Measurements from ENCODE around the gene ACP5.
A peak's percentile ranks its signal among the peaks of the same experiment; 100 is the strongest.
"Not testable (repeated sequence)": the region's sequence is repeated elsewhere in the genome, so short reads cannot be mapped to it uniquely, and the experiment has no call there.

Gene ACP5

DNA sequence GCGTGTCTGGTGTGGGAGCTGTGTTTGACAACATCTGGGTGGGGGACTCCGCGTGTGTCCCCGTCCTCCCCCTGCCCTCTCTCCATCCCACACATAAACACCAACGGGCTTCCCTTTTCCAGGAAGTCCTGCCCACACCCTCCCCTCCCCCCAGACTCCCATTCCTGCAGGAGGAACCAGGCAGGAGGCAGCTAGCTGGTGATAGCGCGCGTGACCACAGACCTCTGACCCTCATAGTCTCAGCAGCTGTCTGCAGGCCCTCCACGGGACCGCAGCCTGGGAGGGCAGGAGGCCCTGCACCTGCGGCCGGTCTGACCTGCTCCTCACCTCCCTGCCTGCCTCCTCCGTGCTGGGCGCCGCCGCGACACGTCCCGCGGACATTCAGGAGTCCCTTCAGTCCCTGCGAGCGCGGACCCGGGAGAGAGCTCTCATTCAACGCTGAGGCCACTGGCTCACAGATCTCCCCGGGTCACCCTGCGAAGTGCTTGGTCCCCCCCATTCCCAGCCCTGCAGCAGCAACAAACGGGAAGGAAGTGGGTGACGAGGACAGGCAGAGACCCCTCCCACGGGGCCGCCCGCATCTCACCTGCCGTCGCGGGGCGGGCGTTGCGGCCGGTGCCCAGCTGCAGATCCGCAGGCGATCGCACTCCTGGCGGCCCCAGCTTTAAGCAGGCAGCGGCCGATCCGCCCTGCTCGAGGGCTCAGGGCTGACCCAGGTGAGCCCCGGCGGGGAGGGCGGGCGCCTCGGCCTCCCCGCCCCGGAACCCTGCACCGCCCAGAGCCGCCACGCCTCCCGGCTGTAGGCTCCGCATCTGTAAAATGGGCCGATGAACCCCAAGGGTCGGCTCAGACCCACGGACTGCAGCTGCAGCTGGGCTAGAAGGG lies 1.1 kb upstream of the ACP5 start:
- no peak for DNase-seq

GRCh38 chr19:11576227-11576626 lies 1.2 kb downstream of the ACP5 start:
- DNase-seq: no peak

DNA sequence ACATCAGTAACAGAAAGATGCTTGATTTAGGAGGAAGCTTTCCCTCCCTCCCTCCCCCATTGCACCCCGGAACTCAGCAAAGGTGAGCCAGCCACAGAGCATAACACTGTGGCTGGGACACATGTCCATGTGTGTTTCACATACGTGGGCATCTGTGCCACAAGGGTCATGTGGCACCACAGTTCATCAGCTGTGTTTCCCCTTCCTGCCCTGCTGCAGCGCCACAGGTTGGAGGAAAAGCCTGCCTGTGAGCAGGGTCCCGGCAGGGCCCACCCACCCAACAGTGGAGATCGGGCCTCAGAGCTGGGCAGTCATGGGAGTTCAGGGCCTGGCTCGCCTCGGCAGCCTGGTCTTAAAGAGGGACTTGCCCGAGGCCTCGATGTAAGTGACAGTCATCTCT lies 2.8 kb downstream of the ACP5 start:
- DNase-seq: no peak

- DNase-seq: not testable (repeated sequence)
Observed at GRCh38 chr19:11573763-11574162, 3.7 kb downstream of the ACP5 start.

DNA sequence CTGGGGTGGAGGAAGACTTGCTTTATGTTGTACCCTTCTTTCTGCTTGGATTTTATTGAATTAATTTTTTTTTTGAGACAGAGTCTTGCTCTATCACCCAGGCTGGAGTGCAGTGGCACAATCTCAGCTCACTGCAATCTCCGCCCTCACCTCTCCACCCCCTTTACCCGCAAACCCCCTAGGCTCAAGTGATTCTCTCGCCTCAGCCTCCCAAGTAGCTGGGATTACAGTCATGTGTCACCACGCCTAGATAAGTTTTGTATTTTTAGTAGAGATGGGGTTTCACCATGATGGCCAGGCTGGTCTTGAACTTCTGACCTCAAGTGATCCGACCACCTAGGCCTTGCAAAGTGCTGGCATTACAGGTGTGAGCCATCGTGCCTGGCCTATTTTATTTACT lies 4.1 kb downstream of the ACP5 start:
- DNase-seq: not testable (repeated sequence)

DNA sequence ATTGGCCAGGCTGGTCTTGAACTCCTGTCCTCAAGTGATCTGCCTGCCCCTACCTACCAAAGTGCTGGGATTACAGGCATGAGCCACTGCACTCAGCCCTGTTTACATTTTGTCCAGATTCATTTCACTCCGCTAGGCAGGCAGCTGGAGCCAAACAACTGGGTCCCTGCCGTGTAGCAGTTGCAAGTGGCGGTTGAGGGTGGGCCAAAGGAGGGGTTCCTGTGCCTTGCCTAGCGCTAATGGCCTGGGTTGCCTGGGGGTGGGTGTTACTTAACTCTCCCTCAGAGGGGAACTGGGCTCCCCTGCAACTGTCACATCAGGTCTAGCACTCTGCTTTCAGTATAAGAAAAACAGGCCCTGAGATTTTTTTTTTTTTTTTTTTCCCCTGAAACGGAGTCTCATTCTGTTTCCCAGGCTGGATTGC lies 7.4 kb downstream of the ACP5 start:
- no peak for DNase-seq

DNA sequence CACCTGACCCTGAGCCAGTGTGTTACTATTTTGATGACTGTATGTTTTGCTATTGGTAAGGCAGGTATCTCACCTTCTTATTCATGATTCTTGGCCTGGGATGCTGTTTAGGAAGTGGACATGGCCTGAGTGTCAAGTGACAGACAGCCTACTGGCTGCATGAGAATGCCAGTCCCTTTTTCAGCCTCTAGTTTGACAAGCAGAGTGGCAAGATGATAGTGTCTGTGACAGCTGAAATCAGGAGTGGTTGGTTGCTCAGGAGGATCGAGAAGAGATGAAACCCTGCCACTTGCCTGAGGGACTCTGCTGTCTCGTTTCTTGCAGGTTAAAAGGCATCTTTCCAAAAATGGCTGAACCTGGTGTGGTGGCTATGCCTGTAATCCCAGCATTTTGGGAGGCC lies 11.3 kb downstream of the ACP5 start:
- DNase-seq: no peak

DNA sequence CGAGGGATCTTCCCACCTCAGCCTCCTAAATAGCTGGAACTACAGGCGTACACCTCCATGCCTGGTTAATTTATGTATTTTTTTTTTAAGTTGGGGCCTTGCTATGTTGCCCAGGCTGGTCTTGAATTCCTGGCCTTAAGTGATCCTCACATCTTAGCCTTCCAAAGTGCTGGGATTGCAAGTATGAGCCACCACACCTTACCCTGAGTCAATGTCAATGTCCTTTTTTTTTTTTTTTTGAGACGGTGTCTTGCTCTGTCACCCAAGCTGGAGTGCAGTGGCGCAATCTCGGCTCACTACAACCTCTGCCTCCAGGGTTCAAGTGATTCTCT lies 11.8 kb downstream of the ACP5 start:
- not testable (repeated sequence) for DNase-seq

DNA sequence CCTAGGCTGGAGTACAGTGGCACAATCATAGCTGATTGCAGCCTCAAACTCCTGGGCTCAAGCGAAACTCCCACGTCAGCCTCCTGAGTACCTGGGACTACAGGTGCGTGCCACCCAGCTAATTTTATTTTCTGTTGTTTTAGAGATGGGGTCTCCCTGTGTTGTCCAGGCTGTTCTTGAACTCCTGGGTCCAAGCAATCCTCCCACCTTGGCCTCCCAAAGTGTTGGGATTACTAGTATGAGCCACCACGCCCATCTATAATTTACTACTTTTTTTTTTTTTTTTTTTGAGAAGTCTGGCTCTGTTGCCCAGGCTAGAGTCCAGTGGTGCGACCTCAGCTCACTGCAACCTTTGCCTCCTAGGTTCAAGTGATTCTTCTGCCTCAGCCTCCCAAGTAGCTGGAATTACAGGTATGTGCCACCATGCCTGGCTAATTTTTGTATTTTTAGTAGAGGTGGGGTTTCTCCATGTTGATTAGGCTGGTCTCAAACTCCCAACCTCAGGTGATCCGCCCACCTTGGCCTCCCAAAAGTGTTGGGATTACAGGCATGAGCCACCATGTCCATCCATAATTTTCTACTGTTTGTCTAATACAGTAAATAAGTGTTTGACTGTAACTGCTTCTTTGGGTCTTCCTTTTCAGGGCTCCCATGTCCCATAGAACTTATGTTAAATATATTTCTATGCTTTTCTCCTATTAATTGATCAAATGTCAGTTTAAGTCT lies 13.2 kb downstream of the ACP5 start:
- not testable (repeated sequence) for DNase-seq

GRCh38 chr19:11563532-11563931 lies 13.9 kb downstream of the ACP5 start:
- DNase-seq: no peak

DNA sequence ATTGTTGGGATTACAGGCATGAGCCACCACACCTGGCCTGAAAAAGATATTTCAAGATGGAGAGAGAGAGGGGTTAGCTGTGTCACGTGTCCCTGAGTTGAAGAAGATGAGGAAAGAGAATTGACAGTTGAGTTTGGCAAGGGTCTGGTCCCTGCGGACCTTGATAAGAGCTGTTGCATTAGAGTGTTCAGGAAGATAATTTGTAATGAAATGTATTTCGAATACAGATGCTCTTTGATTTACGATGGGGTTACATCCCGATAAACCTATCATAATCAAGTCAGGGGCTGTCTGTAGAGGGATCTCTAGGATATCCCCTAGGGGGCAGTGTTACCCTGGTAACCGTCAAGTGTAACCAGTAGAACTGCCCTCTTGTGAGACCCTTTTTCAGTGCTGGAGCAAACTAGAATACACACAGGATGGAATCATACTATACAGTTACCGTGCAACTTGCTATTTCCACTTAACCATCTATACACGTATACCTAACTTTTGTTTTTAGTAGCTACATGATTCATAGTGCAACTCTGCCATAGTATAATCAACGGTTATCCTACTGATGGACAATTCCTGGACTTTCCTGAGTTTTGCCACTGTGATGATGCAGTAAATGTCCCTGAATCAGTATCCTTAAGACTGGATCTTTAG lies 16.9 kb downstream of the ACP5 start:
- no peak for DNase-seq

GRCh38 chr19:11558881-11559828 lies 18.3 kb downstream of the ACP5 start, which contains the start of gene ELOF1:
ELOF1 (minus strand) TSS chr19:11559230; CDS start chr19:11554347, 4,883 bp downstream.
- DNase-seq: peak; percentile 88

DNA sequence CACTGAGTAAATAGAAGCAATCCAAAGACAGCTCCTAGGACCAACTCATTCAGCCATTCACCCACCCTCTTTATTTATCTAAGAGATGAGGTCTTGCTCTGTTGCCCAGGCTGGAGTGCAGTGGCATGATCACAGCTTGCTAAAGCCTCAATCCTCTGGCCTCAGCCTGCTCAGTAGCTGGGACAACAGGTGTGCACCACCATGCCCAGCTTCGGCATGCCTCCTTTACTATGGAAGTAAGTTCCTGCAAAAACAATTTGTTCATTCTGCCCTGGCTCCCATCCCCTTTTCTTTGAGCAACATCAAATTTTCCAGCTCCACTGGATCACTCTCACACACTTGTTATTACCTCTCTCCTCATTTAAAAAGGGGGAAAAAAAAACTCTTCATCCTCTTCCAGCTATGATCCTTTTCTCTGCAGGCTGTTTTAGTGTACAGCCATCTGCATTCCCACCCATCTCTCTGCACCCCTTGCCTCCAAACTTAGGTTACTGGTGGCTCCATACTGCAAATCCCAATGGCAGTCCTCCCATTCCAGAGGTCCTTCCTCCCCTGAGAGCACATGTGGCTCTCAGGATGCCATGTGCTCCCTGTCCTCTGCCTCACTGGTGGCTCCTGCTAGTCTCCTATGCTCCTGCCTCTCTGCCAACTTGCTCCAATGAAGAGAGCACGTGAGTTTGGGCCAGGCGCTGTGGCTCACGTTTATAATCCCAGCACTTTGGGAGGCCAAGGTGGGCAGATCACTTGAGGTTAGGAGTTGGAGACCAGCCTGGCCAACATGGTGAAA lies 20.6 kb downstream of the ACP5 start:
- no peak for DNase-seq

DNA sequence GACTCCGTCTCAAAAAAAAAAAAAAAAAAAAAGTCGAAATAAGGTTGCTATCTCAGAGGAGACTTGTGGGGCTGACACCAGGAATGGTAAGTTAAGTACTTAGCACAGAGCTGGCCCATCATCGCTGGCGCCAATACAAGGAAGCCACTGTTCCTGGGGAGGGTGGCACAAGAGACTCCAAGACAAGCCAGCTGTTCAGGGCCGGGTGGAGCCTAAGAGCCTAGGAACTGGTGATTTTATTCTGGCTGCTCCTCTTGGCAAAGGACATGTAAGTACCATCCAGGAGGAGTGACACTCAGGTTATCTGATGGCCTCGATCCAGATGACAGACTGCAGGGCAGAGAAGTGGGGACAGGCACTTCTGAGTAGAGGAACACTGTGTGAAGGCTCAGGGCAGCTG lies 22.2 kb downstream of the ACP5 start:
- DNase-seq: no peak

- DNase-seq: no peak
Observed at GRCh38 chr19:11554160-11554559, 23.3 kb downstream of the ACP5 start.

- DNase-seq: no peak
Observed at GRCh38 chr19:11552666-11553372, 24.6 kb downstream of the ACP5 start.

GRCh38 chr19:11551603-11552235 lies 25.7 kb downstream of the ACP5 start:
- no peak for DNase-seq

GRCh38 chr19:11550265-11550664 lies 27.2 kb downstream of the ACP5 start:
- DNase-seq: no peak

DNA sequence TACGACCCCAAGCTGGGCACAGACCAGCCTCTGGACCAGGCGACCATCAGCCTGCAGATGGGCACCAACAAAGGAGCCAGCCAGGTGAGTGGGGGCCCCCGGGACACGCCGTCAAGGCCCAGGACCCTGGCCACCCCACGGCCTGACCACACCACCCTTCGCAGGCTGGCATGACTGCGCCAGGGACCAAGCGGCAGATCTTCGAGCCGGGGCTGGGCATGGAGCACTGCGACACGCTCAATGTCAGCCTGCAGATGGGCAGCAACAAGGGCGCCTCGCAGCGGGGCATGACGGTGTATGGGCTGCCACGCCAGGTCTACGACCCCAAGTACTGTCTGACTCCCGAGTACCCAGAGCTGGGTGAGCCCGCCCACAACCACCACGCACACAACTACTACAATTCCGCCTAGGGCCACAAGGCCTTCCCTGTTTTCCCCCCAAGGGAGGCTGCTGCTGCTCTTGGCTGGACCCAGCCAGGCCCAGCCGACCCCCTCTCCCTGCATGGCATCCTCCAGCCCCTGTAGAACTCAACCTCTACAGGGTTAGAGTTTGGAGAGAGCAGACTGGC lies 28.0 kb downstream of the ACP5 start:
- no peak for DNase-seq

All from NCI-H1417 treated with DMSO at 0.1 percent for 48 hours (cell line).